Stimulated activated CD8-positive, alpha-beta memory T cell treated with anti-CD3 and anti-CD28 coated beads, Interleukin-2, amount 100 ng/mL, for 48 hours (primary cell): ENCODE results near the gene FXYD7.
"Not testable (repeated sequence)": the region's sequence is repeated elsewhere in the genome, so short reads cannot be mapped to it uniquely, and the experiment has no call there.

ENCODE experiments used
- DNase-seq, 2 donors: peaks; one replicate each; pipeline ENCODE4 v3.0.0-alpha.2; 2020; ENCODE audit warnings: low read depth in 2 of 2

Gene FXYD7, protein sequence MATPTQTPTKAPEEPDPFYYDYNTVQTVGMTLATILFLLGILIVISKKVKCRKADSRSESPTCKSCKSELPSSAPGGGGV

GRCh38 chr19:35143231-35143715 lies at the start of gene FXYD7:
FXYD7 (plus strand) TSS chr19:35143255; CDS start chr19:35143334, 79 bp downstream.
- no peak for DNase-seq

GRCh38 chr19:35093430-35093829 lies 49.6 kb upstream of the FXYD7 start:
- DNase-seq, result no peak

- DNase-seq, result no peak
Observed at GRCh38 chr19:35093941-35094647, 49.0 kb upstream of the FXYD7 start.

- DNase-seq, result no peak
Observed at GRCh38 chr19:35094656-35095055, 48.4 kb upstream of the FXYD7 start.

DNA sequence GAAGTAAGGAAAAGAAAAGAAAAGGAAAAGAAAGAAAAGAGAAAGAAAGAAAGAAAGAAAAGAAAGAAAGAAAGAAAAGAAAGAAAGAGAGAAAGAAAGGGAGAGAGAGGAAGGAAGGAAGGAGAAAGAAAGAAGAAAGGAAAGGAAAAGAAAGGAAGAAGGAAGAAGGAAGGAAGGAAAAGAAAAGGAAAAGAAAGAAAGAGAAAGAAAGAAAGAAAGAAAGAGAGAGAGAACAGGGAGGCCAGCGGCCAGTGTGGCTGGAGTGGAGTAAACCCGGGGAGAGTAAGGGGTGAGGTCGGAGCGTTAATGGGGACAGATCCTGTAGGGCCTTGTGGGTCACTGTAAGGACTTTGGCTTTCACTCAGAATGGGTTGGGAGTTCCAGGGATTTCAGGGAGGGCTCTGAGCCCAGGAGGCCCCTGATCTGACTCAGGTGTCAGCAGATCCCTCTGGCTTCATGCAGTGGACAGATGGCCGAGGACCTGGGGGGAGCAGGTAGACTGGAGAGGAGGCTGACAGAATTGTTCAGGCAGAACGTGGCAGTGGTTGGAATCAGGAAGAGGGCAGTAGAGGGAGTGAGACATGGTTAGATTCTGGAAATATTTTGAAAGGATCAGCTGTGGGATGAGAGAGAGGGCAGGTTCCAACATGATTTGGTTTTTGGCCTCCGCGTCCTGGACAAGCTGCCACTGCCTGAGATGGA lies 47.2 kb upstream of the FXYD7 start:
- DNase-seq, result no peak

DNA sequence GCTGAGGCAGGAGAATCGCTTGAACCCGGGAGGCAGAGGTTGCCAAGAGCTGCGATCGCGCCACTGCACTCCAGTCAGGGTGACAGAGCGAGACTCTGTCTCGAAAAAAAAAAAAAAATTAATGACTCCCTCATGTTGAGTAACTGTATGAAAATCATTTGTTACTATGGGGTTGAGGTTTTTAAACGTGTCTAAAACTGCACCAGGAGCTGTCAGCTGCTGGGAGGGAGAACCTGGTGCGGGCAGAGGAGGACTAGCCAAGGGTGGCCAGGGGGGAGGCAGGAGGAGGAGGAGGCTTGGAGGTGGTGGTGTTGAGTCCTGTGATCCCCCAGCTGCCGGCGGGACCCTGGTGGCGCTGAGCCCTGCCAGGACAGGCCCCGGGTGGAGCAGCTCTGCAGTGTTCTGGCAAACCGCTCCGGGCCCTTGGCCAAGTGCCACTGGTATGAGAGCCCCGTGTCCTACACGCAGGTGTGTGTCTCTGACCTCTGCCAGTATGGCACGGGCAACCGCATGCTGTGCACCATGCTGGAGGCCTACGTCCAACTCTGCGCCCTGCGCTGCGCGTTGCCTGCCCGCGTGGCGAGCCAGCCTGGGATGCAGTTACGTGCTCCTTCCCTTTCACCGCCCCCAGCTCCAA lies 44.5 kb upstream of the FXYD7 start:
- no peak for DNase-seq

- no peak for DNase-seq
Observed at GRCh38 chr19:35099155-35099896, 43.7 kb upstream of the FXYD7 start.

GRCh38 chr19:35099897-35100275 lies 43.2 kb upstream of the FXYD7 start:
- no peak for DNase-seq

DNA sequence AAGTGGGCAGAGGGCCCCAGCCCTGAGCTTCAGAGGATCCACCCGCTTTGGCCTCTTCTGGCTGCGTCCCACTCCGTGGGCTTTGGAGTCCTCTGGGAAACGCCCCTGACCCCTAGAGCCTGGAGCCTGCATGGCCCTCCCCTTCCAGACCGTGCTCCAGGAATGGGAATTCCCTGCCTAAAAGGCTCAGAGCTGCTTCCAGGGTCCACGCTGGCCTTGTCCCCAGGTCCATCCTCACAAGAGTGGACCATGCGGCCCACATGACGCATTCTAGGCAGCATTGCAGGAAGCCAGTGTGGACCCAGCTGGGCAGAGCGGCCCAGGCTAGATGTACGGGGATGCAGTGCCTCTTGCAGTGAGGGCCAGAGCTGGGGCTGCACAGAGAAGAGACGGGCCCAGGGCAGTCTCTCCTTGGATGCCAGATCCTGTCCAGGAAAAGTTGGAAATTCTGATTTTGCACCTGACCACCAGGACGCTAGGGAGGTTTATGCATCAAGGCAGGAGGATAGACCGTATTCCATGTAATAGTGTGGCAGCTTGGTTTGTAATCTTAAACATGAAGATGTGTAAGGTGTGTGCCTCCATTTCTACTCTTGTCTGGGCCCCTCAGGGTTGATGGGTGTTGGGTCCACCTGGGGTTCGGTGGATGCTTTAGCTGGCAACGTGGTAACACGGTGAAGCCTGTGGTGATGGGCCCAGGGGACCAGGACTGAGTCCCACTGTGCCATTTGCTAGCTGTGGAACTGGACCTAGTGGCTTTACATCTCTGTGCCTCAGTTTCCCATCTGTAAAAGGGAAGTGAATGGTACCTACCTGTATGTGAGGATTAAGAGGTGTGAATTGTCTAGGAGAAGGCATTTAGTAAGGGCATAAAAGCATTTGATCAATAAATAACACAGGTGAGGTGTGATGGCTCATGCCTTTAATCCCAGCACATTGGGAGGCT lies 42.2 kb upstream of the FXYD7 start:
- no peak for DNase-seq

- DNase-seq, result not testable (repeated sequence)
Observed at GRCh38 chr19:35101949-35102348, 41.1 kb upstream of the FXYD7 start.

DNA sequence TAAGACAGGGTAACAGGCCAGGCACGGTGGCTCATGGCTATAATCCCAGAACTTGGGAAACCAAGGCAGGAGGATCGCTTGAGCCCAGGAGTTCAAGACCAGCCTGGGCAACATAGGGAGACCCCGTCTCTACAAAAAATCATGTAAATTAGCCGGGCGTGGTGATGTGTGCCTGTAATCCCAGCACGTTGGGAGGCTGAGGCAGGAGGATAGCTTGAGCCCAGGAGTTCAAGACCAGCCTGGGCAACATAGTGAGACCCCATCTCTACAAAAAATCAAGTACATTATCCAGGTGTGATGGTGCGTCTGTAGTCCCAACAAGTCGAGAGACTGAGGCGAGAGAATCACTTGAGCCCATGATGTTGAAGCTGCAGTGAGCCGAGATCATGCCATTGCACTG lies 39.4 kb upstream of the FXYD7 start:
- DNase-seq, result not testable (repeated sequence)

GRCh38 chr19:35104361-35104760 lies 38.7 kb upstream of the FXYD7 start:
- no peak for DNase-seq

DNA sequence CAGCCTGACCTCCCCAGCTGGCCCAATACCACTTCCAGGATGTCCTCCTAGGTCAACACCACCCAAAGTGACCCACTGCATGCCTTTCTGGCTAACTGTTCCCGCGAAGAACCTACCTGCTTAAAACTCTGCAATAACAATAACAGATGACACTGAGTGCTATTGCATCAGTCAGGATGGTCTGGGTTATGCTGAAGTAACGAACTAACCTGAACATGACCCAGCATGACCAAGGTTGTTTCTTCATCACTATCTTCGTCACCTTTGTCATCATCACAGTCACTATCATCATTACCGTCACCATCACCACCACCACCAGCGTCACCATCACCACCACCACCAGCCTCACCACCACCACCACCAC lies 38.0 kb upstream of the FXYD7 start:
- no peak for DNase-seq

GRCh38 chr19:35105411-35106290 lies 37.4 kb upstream of the FXYD7 start:
- no peak for DNase-seq

GRCh38 chr19:35106291-35106583 lies 36.8 kb upstream of the FXYD7 start:
- no peak for DNase-seq

GRCh38 chr19:35106898-35107541 lies 36.0 kb upstream of the FXYD7 start:
- DNase-seq, result no peak

DNA sequence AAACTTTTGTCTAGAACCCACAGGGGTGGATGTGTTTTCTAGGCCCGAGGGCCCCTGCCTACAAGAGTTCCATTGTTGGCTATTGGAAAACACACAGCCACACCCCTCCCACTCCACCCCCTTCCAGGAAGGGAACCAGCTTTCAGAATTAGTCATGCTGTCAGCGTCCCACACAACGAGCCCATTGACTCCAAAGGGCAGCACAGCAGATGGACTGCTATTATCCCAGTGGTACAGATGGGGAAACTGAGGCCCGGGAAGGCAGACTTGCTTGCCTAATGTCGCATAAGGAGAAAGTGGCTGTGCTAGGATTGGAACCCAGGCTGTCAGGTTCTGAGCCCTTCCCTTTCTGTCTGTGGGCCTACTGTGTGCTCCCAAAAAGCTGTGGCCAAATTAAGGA lies 35.5 kb upstream of the FXYD7 start:
- DNase-seq, result no peak

- no peak for DNase-seq
Observed at GRCh38 chr19:35108730-35109129, 34.3 kb upstream of the FXYD7 start.

- DNase-seq, result no peak
Observed at GRCh38 chr19:35109395-35110112, 33.5 kb upstream of the FXYD7 start.
